RCC 7860 (cell line): ENCODE measurements around the gene WDR36.

ENCODE experiments used
- DNase-seq: peaks from one replicate; pipeline ENCODE4 v3.0.0-alpha.2; 2015; ENCODE audit warnings: low spot score
- FAIRE-seq: peaks from 2 replicates; lab custom pipeline; 2012; peaks lifted over from hg19 to GRCh38; lab: Jason Lieb, UNC

Gene WDR36

GRCh38 chr5:111092062-111092853 is at the start of gene WDR36:
Gene WDR36 (plus strand): TSS chr5:111092348. CDS start chr5:111092457, 109 bp downstream.
- DNase-seq (peak; percentile 88), FAIRE-seq (peak; percentile 26)

- FAIRE-seq (no peak), DNase-seq (no peak)
These were observed 48.2 kb upstream of the WDR36 start for GRCh38 chr5:111043712-111044506.

DNA sequence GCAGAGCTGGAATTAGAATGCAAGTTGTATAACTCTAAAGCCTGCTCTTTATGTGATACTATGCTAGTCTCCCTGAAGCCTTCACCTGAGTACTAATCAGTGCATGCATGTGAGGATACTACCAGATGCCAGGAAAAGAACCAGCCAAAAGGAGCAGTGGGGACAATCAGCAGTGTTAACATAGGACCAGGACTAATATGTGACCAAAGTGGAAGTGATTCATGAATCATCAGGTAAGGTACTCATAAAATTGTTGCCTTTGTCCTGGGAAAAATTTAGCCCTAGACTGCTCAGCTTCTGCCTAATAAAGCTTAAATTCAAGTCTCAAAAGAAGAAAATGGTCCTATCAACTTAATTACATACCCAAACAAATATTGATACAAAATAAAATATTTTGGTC is 34.1 kb upstream of the WDR36 start:
- DNase-seq, result no peak
- FAIRE-seq, result no peak

DNA sequence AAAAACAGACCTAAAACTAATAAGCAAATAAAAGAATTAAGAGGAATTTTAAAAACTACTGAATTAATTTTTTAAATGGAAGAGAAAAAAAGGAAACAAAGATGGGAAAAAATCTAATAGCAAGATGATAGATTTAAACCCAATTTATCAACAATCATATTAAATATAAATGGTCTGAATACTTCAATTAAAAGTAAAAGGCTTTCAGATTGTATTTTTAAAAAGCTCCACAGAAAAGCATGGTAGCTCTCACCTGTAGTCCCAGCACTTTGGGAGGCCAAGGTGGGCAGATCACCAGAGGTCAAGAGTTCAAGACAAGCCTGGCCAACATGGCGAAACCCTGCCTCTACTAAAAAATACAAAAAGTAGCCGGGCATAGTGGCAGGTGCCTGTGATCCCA is 32.0 kb upstream of the WDR36 start:
- FAIRE-seq, result no peak
- no peak for DNase-seq

DNA sequence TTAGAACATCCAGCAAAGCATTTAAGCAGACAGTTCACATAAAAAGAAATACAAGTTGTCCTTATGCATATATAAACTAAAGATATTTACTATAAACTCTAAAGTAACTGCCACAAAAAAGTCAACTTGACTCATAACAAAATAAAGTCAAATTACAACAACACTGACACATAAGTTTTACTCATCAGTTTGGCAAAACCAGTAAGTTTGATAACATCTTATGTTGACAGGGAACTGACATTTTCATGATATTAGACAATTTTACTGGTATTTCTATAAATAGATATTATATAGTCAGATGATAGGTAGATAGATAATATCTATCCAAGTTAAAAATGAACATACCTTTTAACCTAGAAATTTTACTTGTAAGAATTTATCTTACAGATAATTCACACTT is 30.5 kb upstream of the WDR36 start:
- no peak for FAIRE-seq
- no peak for DNase-seq

DNA sequence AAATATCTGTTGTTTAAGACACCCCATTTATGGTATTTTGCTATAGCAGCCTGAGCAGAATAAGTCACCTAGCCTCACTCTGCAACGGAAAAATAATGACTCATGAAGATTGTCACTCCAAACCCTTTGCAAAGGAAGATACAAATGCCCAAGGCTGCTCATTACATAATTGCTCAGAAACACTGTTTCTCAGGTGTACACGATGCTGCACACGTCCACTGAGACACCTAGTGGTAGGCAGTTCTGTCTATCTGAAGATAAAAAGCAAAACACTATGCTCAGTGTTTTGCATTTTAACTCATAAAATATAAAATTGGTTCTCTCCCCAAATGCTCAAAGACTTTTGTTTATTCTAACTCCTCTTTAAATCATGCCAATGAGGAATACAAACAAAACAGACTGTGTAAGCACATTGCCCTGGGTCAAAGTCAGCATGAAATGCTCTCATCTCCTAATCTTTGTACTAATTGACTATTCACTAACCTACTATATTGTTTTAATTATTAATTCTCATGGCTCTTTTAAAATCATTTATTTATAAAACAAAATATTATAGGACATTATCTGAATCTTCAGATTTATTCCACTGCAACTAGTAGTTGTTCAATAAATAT is 28.3 kb upstream of the WDR36 start:
- FAIRE-seq (no peak), DNase-seq (no peak)

- FAIRE-seq, result no peak
- no peak for DNase-seq
These were observed 25.7 kb upstream of the WDR36 start for GRCh38 chr5:111066261-111066938.

GRCh38 chr5:111068213-111068612 is 23.9 kb upstream of the WDR36 start:
- DNase-seq (no peak), FAIRE-seq (no peak)

GRCh38 chr5:111069839-111070238 is 22.3 kb upstream of the WDR36 start:
- FAIRE-seq, result no peak
- no peak for DNase-seq

DNA sequence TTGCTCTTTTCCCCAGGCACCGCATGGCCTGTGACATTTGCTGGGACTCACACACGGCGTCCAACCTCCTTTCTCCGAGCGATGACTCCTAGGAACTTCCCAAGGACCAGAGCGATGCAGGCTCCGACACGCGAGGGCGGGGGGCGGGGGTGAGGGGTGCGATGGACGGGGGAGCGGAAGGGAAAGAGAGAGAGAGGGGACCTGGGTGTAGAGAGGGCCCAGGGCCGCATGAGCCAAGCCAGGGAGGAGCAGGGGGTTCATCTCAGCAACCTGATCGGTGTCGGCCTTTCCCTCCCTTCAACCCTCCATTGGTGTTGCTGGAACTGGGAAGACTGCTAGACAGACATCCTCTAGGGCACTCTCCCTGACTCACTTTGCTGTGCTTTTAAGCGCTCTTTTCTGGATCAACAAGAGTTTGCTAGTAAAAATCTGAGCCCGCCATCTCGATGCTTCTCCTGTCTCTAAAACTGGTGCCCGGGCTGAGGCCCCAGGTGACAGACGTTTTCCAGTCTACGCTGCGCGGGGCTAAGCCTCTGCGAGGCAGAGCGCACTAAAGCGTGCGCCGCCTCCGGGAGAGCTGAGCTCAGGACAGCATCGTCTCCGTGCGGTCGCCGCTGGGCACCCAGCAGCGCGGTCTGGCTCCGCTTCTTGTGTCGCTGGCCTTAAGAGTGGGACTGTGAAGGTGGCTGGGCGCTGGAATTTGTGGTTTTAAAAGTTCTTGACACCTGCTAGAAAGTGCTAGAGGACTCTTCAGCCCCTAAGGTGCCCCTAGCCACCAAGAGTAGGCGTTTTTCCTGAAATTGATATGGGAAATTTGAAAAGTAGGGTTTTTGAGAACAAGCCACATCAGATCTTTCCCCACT is 21.6 kb upstream of the WDR36 start:
- no peak for FAIRE-seq
- DNase-seq, result no peak

- no peak for FAIRE-seq
- no peak for DNase-seq
These were observed 20.7 kb upstream of the WDR36 start, which contains the start of gene TSLP for GRCh38 chr5:111071413-111071812. Gene TSLP (plus strand): TSS chr5:111071713. CDS start chr5:111071891, 178 bp downstream.

- FAIRE-seq, result no peak
- DNase-seq, result peak; percentile 17
These were observed 19.0 kb upstream of the WDR36 start for GRCh38 chr5:111072949-111073682.

GRCh38 chr5:111074244-111074643 is 17.9 kb upstream of the WDR36 start:
- DNase-seq (no peak), FAIRE-seq (no peak)

DNA sequence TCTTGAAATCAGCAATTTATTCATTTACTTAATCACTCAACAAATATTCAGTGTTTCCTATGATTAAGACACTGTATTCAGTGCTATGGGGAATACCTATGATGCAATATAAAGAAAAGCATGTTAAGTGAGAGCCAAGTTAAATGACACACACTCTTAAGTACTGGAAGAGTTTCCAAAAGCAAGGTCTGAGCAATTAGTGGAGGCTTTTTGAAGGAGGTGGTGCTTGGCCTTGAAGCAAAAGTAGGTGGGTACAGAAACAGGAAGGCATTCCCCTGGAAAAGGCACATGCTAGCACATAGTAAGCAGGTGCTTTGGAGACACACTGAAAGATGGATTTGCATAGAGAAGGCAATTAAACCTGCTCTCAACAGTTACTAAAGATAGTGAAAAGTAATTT is 16.6 kb upstream of the WDR36 start:
- DNase-seq (no peak), FAIRE-seq (no peak)

GRCh38 chr5:111076091-111076490 is 16.1 kb upstream of the WDR36 start:
- DNase-seq, result no peak
- FAIRE-seq, result no peak

GRCh38 chr5:111077678-111078077 is 14.5 kb upstream of the WDR36 start:
- FAIRE-seq (no peak), DNase-seq (no peak)

GRCh38 chr5:111079846-111080245 is 12.3 kb upstream of the WDR36 start:
- no peak for DNase-seq
- FAIRE-seq, result no peak

DNA sequence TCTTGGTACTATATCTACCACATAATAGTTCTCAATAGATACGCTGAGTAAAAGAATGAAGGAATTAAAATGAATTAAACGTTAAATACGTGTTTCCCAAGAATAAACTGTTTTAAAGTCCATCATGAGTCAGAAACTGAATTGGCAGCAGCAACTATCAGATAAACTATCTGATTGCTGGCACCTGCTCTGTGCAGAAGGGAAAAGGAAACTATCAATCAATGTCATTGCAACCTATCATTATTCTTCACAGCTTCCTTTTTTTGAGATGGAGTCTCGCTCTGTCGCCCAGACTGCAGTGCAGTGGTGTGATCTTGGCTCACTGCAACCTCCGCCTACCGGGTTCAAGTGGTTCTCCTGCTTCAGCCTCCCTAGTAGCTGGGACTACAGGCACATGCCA is 8.8 kb upstream of the WDR36 start:
- no peak for DNase-seq
- FAIRE-seq, result no peak

- no peak for DNase-seq
- no peak for FAIRE-seq
These were observed 3.8 kb downstream of the WDR36 start for GRCh38 chr5:111095982-111096381.
